ENCODE measurements around the gene TAC3.
"Not testable (repeated sequence)": the region's sequence is repeated elsewhere in the genome, so short reads cannot be mapped to it uniquely, and the experiment has no call there.

The TAC3 gene

GRCh38 chr12:57025196-57025595 is 8.9 kb upstream of the TAC3 start:
- Histone ChIP-seq H3K27me3 (peaks cover 5% of the 10 kb centered on the region), H3K36me3 (no peaks in the 10 kb centered on the region), H3K4me3 (ENCODE audit: low read depth in 1 of 2, low read length in 1 of 2) (no peak overlapping the region), H3K27ac (no peak overlapping the region), H3K4me1 (ENCODE audit: control insufficient read depth in 1 of 2, insufficient read depth in 1 of 2, low read depth in 1 of 2, low read length in 1 of 2) (no peaks in the 10 kb centered on the region), H3K9me3 (no peaks in the 10 kb centered on the region)
- no peak for TF ChIP-seq CTCF (IDR thresholded peaks at IDR 0.05)

DNA sequence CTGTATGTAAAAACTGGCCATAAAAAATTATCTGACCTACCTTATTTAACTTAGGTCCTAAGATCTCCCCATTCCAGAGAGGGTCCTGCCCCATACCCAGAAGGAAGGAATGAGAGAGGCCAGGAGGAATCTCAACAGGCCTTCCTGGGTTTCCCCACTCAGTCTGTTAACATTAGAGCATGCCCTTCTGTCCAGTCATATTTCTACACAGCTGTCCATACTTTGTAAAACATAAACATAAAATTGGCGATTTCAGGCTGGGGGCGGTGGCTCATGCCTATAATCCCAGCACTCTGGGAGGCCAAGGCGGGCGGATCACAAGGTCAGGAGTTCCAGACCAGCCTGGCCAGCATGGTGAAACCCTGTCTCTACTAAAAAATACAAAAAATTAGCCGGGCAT is 6.0 kb upstream of the TAC3 start:
- not testable (repeated sequence) for H3K27me3 ChIP-seq; H3K4me3 ChIP-seq (ENCODE audit: low read depth in 1 of 2, low read length in 1 of 2); H3K9me3 ChIP-seq; H3K36me3 ChIP-seq; H3K4me1 ChIP-seq (ENCODE audit: control insufficient read depth in 1 of 2, insufficient read depth in 1 of 2, low read depth in 1 of 2, low read length in 1 of 2); H3K27ac ChIP-seq

DNA sequence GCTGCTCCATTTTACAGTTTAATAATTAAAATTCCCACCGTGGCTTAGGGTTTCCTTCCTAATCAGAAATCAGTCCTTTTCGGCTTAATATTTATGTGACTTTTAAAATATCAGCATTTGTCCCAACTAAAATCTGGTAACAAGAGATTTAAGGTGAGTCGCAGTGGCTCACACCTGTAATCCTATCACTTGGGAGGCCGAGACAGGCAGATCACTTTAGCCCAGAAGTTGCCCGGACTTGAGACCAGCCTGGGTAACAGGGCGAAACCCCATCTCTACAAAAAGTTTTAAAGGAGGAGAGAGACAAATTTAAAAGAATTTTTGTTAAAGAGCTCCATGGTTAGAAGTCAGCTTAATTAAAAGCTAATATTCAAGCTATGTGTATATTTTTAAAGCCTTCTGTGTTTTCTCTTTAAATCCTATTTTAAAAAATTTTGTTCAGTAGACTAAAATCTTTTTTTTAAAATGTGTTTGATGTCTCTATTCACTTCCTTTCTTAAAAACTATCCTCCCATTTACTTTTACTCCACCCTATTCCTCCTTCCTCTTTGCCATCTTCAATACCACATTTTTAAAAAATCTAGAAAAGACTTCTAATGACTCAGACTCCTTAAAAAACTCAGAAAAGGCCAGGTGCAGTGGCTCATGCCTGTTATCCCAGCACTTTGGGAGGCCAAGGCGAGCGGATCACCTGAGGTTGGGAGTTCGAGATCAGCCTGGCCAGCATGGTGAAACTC is 3.8 kb upstream of the TAC3 start:
- no peaks in the 10 kb centered on the region for H3K36me3 ChIP-seq
- peaks cover 4% of the 10 kb centered on the region for H3K27me3 ChIP-seq
- no peaks in the 10 kb centered on the region for H3K9me3 ChIP-seq
- H3K4me3 ChIP-seq (ENCODE audit: low read depth in 1 of 2, low read length in 1 of 2), result no peak overlapping the region
- no peaks in the 10 kb centered on the region for H3K4me1 ChIP-seq (ENCODE audit: control insufficient read depth in 1 of 2, insufficient read depth in 1 of 2, low read depth in 1 of 2, low read length in 1 of 2)
- no peak for TF ChIP-seq CTCF (IDR thresholded peaks at IDR 0.05)
- no peak overlapping the region for H3K27ac ChIP-seq

- no peak for TF ChIP-seq CTCF (IDR thresholded peaks at IDR 0.05)
- H3K36me3 ChIP-seq, result no peaks in the 10 kb centered on the region
- H3K9me3 ChIP-seq, result no peaks in the 10 kb centered on the region
- H3K27ac ChIP-seq, result no peak overlapping the region
- H3K4me1 ChIP-seq (ENCODE audit: control insufficient read depth in 1 of 2, insufficient read depth in 1 of 2, low read depth in 1 of 2, low read length in 1 of 2), result no peaks in the 10 kb centered on the region
- H3K4me3 ChIP-seq (ENCODE audit: low read depth in 1 of 2, low read length in 1 of 2), result no peak overlapping the region
- peaks cover 15% of the 10 kb centered on the region for H3K27me3 ChIP-seq
Measured at GRCh38 chr12:57018906-57019305, 2.6 kb upstream of the TAC3 start.

- peaks cover 21% of the 10 kb centered on the region for H3K27me3 ChIP-seq
- not testable (repeated sequence) for H3K4me1 ChIP-seq (ENCODE audit: control insufficient read depth in 1 of 2, insufficient read depth in 1 of 2, low read depth in 1 of 2, low read length in 1 of 2); H3K27ac ChIP-seq; H3K4me3 ChIP-seq (ENCODE audit: low read depth in 1 of 2, low read length in 1 of 2); H3K36me3 ChIP-seq; H3K9me3 ChIP-seq
Measured at GRCh38 chr12:57018353-57018752, 2.0 kb upstream of the TAC3 start.

- no peak overlapping the region for H3K27ac ChIP-seq
- H3K4me3 ChIP-seq (ENCODE audit: low read depth in 1 of 2, low read length in 1 of 2), result no peak overlapping the region
- peaks cover 22% of the 10 kb centered on the region for H3K27me3 ChIP-seq
- TF ChIP-seq CTCF (IDR thresholded peaks at IDR 0.05), result no peak
- no peaks in the 10 kb centered on the region for H3K4me1 ChIP-seq (ENCODE audit: control insufficient read depth in 1 of 2, insufficient read depth in 1 of 2, low read depth in 1 of 2, low read length in 1 of 2)
- H3K36me3 ChIP-seq, result no peaks in the 10 kb centered on the region
- no peaks in the 10 kb centered on the region for H3K9me3 ChIP-seq
Measured at GRCh38 chr12:57012600-57013465, 3.5 kb downstream of the TAC3 start.
